NCI-H1105 treated with DMSO at 0.1 percent for 48 hours (cell line): ENCODE measurements around the gene DAPK2.

Experiments used
- DNase-seq: peaks from one replicate; lab custom pipeline; 2025; lab: John Stamatoyannopoulos, UW

The DAPK2 gene

GRCh38 chr15:64024172-64025050 lies 21.9 kb downstream of the DAPK2 start:
- no peak for DNase-seq

- no peak for DNase-seq
These were observed 23.1 kb downstream of the DAPK2 start for GRCh38 chr15:64023220-64023619.

GRCh38 chr15:64022571-64022970 lies 23.7 kb downstream of the DAPK2 start:
- DNase-seq, result no peak

- no peak for DNase-seq
These were observed 26.5 kb downstream of the DAPK2 start for GRCh38 chr15:64019764-64020163.

GRCh38 chr15:64017591-64018163 lies 28.6 kb downstream of the DAPK2 start:
- no peak for DNase-seq

- DNase-seq, result no peak
These were observed 29.1 kb downstream of the DAPK2 start for GRCh38 chr15:64017082-64017588.

- no peak for DNase-seq
These were observed 30.0 kb downstream of the DAPK2 start for GRCh38 chr15:64016257-64016656.

GRCh38 chr15:64014995-64015394 lies 31.3 kb downstream of the DAPK2 start:
- no peak for DNase-seq

- DNase-seq, result no peak
These were observed 32.9 kb downstream of the DAPK2 start for GRCh38 chr15:64013179-64014062.

GRCh38 chr15:64011736-64012135 lies 34.5 kb downstream of the DAPK2 start:
- DNase-seq, result no peak

GRCh38 chr15:64010719-64011118 lies 35.6 kb downstream of the DAPK2 start:
- no peak for DNase-seq

- no peak for DNase-seq
These were observed 36.5 kb downstream of the DAPK2 start for GRCh38 chr15:64009798-64010261.

GRCh38 chr15:64009241-64009640 lies 37.0 kb downstream of the DAPK2 start:
- DNase-seq, result no peak

- DNase-seq, result no peak
These were observed 38.1 kb downstream of the DAPK2 start for GRCh38 chr15:64008177-64008576.

- DNase-seq, result no peak
These were observed 39.6 kb downstream of the DAPK2 start for GRCh38 chr15:64006642-64007041.

GRCh38 chr15:64004587-64004986 lies 41.7 kb downstream of the DAPK2 start:
- DNase-seq, result no peak

- no peak for DNase-seq
These were observed 42.2 kb downstream of the DAPK2 start for GRCh38 chr15:64004056-64004455.

- no peak for DNase-seq
These were observed 43.1 kb downstream of the DAPK2 start for GRCh38 chr15:64003182-64003581.

- DNase-seq, result no peak
These were observed 45.1 kb downstream of the DAPK2 start for GRCh38 chr15:64001148-64001547.

- no peak for DNase-seq
These were observed 45.9 kb downstream of the DAPK2 start for GRCh38 chr15:64000183-64000951.

GRCh38 chr15:63999177-63999576 lies 47.1 kb downstream of the DAPK2 start:
- DNase-seq, result no peak
